Iris pigment epithelial cell (primary cell): ENCODE data around the gene FHOD3.

Source experiments
- DNase-seq: peaks from one replicate; pipeline ENCODE4 v3.0.0-alpha.2; 2011; ENCODE audit warnings: low read depth

Gene FHOD3

GRCh38 chr18:36297417-36298125 lies at the start of gene FHOD3:
FHOD3 (plus strand) TSS chr18:36297713; CDS start chr18:36297836, 123 bp downstream.
- peak; percentile 26 for DNase-seq

- no peak for DNase-seq
Measured at GRCh38 chr18:36249392-36249791, 48.1 kb upstream of the FHOD3 start.

- no peak for DNase-seq
Measured at GRCh38 chr18:36250827-36251226, 46.7 kb upstream of the FHOD3 start.

GRCh38 chr18:36255072-36255698 lies 42.3 kb upstream of the FHOD3 start:
- no peak for DNase-seq

- DNase-seq, result no peak
Measured at GRCh38 chr18:36256094-36256493, 41.4 kb upstream of the FHOD3 start.

- DNase-seq, result no peak
Measured at GRCh38 chr18:36262971-36263370, 34.5 kb upstream of the FHOD3 start.

- no peak for DNase-seq
Measured at GRCh38 chr18:36264283-36264682, 33.2 kb upstream of the FHOD3 start.

- DNase-seq, result peak; percentile 35
Measured at GRCh38 chr18:36265015-36265414, 32.5 kb upstream of the FHOD3 start.

- no peak for DNase-seq
Measured at GRCh38 chr18:36269157-36269556, 28.4 kb upstream of the FHOD3 start.

- DNase-seq, result no peak
Measured at GRCh38 chr18:36271153-36271552, 26.4 kb upstream of the FHOD3 start.

- DNase-seq, result no peak
Measured at GRCh38 chr18:36273347-36273746, 24.2 kb upstream of the FHOD3 start.

GRCh38 chr18:36274083-36274715 lies 23.3 kb upstream of the FHOD3 start:
- no peak for DNase-seq

- DNase-seq, result no peak
Measured at GRCh38 chr18:36275561-36275960, 22.0 kb upstream of the FHOD3 start.

- no peak for DNase-seq
Measured at GRCh38 chr18:36279001-36279400, 18.5 kb upstream of the FHOD3 start.

- no peak for DNase-seq
Measured at GRCh38 chr18:36281936-36282335, 15.6 kb upstream of the FHOD3 start.

- DNase-seq, result no peak
Measured at GRCh38 chr18:36283448-36283847, 14.1 kb upstream of the FHOD3 start.

GRCh38 chr18:36284268-36284667 lies 13.2 kb upstream of the FHOD3 start:
- no peak for DNase-seq

GRCh38 chr18:36284671-36285295 lies 12.7 kb upstream of the FHOD3 start:
- peak; percentile 65 for DNase-seq

- DNase-seq, result no peak
Measured at GRCh38 chr18:36287653-36288052, 9.9 kb upstream of the FHOD3 start.

- no peak for DNase-seq
Measured at GRCh38 chr18:36288689-36289088, 8.8 kb upstream of the FHOD3 start.

- DNase-seq, result no peak
Measured at GRCh38 chr18:36294031-36294430, 3.5 kb upstream of the FHOD3 start.

GRCh38 chr18:36295214-36295613 lies 2.3 kb upstream of the FHOD3 start:
- DNase-seq, result no peak

GRCh38 chr18:36295880-36296301 lies 1.6 kb upstream of the FHOD3 start:
- DNase-seq, result no peak
